ENCODE data around the gene DNAH10.

The DNAH10 gene

DNA sequence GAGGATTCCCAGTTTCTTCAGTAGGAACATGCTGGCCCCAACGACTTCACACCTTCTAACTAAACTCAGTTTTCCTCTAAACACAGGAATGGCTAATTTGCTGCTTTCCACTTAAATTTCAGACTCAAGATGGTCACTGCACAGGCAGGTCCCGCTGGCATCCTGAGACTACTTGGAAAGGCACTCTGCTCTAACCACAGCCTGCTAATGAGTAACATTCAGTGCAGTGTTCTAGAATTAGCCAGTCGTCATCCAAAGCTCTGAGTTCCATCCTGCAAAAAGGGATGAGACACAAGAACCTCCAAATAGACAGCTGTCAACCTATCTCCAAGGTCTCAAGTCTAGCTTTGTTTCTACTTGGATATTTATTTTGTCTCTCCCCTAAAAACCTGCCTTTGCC, 204.5 kb downstream of the DNAH10 start:
- Histone ChIP-seq H3K36me3 (ENCODE audit: insufficient read depth, low read length) (peaks cover 2% of the 10 kb centered on the region), H2AFZ (ENCODE audit: low read depth, low read length) (no peak overlapping the region), H3K4me1 (ENCODE audit: insufficient read depth, low read length) (peaks cover 22% of the 10 kb centered on the region), H3K27me3 (ENCODE audit: insufficient read depth, low read length) (no peaks in the 10 kb centered on the region), H3K4me3 (ENCODE audit: low read length) (no peak overlapping the region), H3K9me3 (ENCODE audit: low read length) (no peaks in the 10 kb centered on the region)

- Histone ChIP-seq H2AFZ (ENCODE audit: low read depth, low read length) (no peak overlapping the region), H3K9me3 (ENCODE audit: low read length) (no peaks in the 10 kb centered on the region), H3K27me3 (ENCODE audit: insufficient read depth, low read length) (no peaks in the 10 kb centered on the region), H3K4me1 (ENCODE audit: insufficient read depth, low read length) (peaks cover 22% of the 10 kb centered on the region), H3K36me3 (ENCODE audit: insufficient read depth, low read length) (peaks cover 2% of the 10 kb centered on the region), H3K4me3 (ENCODE audit: low read length) (no peak overlapping the region)
Observed at GRCh38 chr12:123967121-123967586, 205.1 kb downstream of the DNAH10 start.

DNA sequence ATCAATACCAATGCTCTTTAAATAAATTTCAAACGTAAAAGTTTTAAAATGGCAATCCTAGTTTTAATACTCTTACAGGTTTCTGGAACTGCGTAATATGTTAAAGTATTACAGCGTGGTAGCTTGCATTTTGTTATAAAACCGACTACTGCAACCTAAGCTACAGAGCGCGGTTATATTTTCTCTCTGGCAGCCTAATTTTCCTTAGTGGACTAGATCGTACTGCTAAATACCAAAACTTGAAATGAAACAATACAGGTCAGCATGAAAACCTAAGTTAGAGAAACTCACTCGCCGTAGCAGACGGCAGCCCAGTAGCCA, 209.3 kb downstream of the DNAH10 start:
- H3K4me3 ChIP-seq (ENCODE audit: low read length), result peak overlapping the region; percentile 95
- H3K4me1 ChIP-seq (ENCODE audit: insufficient read depth, low read length), result peaks cover 38% of the 10 kb centered on the region
- H3K36me3 ChIP-seq (ENCODE audit: insufficient read depth, low read length), result peaks cover 16% of the 10 kb centered on the region
- H3K9me3 ChIP-seq (ENCODE audit: low read length), result no peaks in the 10 kb centered on the region
- no peaks in the 10 kb centered on the region for H3K27me3 ChIP-seq (ENCODE audit: insufficient read depth, low read length)
- H2AFZ ChIP-seq (ENCODE audit: low read depth, low read length), result peak overlapping the region; percentile 8

DNA sequence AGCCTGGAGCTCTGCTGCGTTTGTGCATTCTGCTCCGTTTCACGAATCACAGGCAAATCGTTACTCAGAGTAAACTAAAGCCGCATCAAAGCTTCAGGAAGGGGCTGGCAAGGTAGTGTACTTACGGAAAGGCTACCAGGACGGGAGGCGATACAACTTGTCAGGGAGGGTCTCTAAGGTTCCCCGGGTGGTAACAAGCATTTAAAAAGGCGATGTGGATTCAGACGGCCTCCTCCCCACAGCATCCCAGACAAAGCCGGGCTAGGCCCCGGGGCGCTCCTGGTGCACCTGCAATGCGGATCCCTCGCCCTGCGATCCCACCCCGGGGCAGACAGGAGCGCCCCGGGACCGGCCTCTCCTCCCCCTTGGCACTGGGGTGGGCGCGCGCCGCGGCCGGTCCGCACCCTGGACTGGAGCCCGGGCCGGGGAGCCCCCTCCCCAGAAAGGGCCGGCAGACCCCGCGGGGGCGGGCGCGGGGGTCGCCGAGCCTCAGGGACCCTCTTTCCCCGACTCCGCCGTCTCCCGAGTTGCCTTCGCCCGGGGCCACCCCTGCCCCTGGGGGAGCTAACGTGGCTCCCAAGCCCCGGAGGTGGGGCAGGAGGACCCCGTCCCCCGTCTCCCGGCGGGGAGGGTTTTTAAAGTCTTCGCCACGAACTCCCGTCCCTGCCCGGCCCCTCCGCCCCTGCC, 209.8 kb downstream of the DNAH10 start:
- Histone ChIP-seq H3K4me1 (ENCODE audit: insufficient read depth, low read length) (peaks cover 38% of the 10 kb centered on the region), H3K4me3 (ENCODE audit: low read length) (peak overlapping the region; percentile 95), H3K27me3 (ENCODE audit: insufficient read depth, low read length) (no peaks in the 10 kb centered on the region), H3K9me3 (ENCODE audit: low read length) (no peaks in the 10 kb centered on the region), H2AFZ (ENCODE audit: low read depth, low read length) (peak overlapping the region; percentile 8), H3K36me3 (ENCODE audit: insufficient read depth, low read length) (peaks cover 21% of the 10 kb centered on the region)

- Histone ChIP-seq H3K36me3 (ENCODE audit: insufficient read depth, low read length) (peaks cover 25% of the 10 kb centered on the region), H3K9me3 (ENCODE audit: low read length) (no peaks in the 10 kb centered on the region), H3K4me1 (ENCODE audit: insufficient read depth, low read length) (peaks cover 38% of the 10 kb centered on the region)
Observed at GRCh38 chr12:123972457-123973401, 210.6 kb downstream of the DNAH10 start, which contains the start of the genes CCDC92 and ZNF664. CCDC92 (minus strand) TSS chr12:123972831; CDS start chr12:123944305, 28,526 bp downstream. ZNF664 (plus strand) TSS chr12:123973215; CDS start chr12:124012145, 38,930 bp downstream.

GRCh38 chr12:123973552-123974341, 211.6 kb downstream of the DNAH10 start:
- peak overlapping the region; percentile 23 for H2AFZ ChIP-seq (ENCODE audit: low read depth, low read length)
- H3K27me3 ChIP-seq (ENCODE audit: insufficient read depth, low read length), result no peaks in the 10 kb centered on the region

More at GRCh38 chr12:123972457-123973401, 210.6 kb downstream of the DNAH10 start, which contains the start of the genes CCDC92 and ZNF664:
- Histone ChIP-seq H3K4me3 (ENCODE audit: low read length) (peak within 1 kb of the TSS; percentile 95), H3K27me3 (ENCODE audit: insufficient read depth, low read length) (no peaks in the 10 kb centered on the region), H2AFZ (ENCODE audit: low read depth, low read length) (peak within 1 kb of the TSS; percentile 23)

GRCh38 chr12:123976227-123976826, 214.2 kb downstream of the DNAH10 start:
- H3K36me3 ChIP-seq (ENCODE audit: insufficient read depth, low read length), result peaks cover 53% of the 10 kb centered on the region
- no peak overlapping the region for H2AFZ ChIP-seq (ENCODE audit: low read depth, low read length)
- H3K4me1 ChIP-seq (ENCODE audit: insufficient read depth, low read length), result peaks cover 21% of the 10 kb centered on the region
- H3K4me3 ChIP-seq (ENCODE audit: low read length), result no peak overlapping the region
- no peaks in the 10 kb centered on the region for H3K27me3 ChIP-seq (ENCODE audit: insufficient read depth, low read length)
- H3K9me3 ChIP-seq (ENCODE audit: low read length), result no peaks in the 10 kb centered on the region

More at GRCh38 chr12:123973552-123974341, 211.6 kb downstream of the DNAH10 start:
- H3K36me3 ChIP-seq (ENCODE audit: insufficient read depth, low read length), result peaks cover 34% of the 10 kb centered on the region
- peaks cover 37% of the 10 kb centered on the region for H3K4me1 ChIP-seq (ENCODE audit: insufficient read depth, low read length)
- peak overlapping the region; percentile 79 for H3K4me3 ChIP-seq (ENCODE audit: low read length)
- H3K9me3 ChIP-seq (ENCODE audit: low read length), result no peaks in the 10 kb centered on the region

DNA sequence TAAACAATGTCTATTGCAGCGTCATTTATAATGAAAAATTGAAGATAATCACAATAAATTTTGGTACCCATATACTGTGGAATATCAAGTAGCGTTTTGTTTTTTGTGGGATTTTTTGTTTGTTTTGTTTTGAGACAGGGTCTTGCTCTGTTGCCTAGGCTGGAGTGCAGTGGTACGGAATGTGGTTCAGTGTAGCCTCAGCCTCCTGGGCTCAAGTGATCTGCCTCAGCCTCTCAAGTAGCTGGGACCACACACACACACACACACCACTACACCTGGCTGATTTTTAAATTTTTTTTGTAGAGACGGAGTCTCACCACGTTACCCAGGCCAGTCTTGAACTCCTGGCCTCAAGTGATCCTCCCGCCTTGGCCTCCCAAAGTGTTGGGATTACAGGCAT, 217.5 kb downstream of the DNAH10 start:
- no peaks in the 10 kb centered on the region for H3K27me3 ChIP-seq (ENCODE audit: insufficient read depth, low read length)
- H2AFZ ChIP-seq (ENCODE audit: low read depth, low read length), result no peak overlapping the region
- no peaks in the 10 kb centered on the region for H3K9me3 ChIP-seq (ENCODE audit: low read length)
- no peak overlapping the region for H3K4me3 ChIP-seq (ENCODE audit: low read length)
- H3K4me1 ChIP-seq (ENCODE audit: insufficient read depth, low read length), result peaks cover 14% of the 10 kb centered on the region
- peaks cover 64% of the 10 kb centered on the region for H3K36me3 ChIP-seq (ENCODE audit: insufficient read depth, low read length)

DNA sequence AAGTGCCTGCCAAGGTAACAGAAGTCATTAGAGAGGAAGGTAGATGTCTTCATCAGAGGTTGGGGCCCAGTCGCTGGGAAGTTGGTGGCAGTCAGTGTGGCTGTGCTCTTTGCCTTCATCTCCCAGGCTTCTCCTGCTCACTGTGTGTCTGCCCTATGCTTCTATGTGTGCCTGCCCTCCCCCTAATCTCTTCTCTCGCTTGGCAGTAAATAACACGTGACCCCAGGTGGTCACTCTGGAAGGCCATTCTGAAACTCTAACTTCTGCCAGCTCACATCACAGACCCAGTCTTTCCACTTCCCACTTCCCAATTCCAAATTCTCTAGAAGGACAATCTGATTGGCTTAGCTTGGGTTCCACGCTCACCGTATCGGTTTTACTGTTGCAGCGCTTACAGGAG, 220.2 kb downstream of the DNAH10 start:
- Histone ChIP-seq H3K9me3 (ENCODE audit: low read length) (no peaks in the 10 kb centered on the region), H2AFZ (ENCODE audit: low read depth, low read length) (no peak overlapping the region), H3K27me3 (ENCODE audit: insufficient read depth, low read length) (no peaks in the 10 kb centered on the region), H3K36me3 (ENCODE audit: insufficient read depth, low read length) (peaks cover 58% of the 10 kb centered on the region), H3K4me3 (ENCODE audit: low read length) (no peak overlapping the region), H3K4me1 (ENCODE audit: insufficient read depth, low read length) (no peaks in the 10 kb centered on the region)

DNA sequence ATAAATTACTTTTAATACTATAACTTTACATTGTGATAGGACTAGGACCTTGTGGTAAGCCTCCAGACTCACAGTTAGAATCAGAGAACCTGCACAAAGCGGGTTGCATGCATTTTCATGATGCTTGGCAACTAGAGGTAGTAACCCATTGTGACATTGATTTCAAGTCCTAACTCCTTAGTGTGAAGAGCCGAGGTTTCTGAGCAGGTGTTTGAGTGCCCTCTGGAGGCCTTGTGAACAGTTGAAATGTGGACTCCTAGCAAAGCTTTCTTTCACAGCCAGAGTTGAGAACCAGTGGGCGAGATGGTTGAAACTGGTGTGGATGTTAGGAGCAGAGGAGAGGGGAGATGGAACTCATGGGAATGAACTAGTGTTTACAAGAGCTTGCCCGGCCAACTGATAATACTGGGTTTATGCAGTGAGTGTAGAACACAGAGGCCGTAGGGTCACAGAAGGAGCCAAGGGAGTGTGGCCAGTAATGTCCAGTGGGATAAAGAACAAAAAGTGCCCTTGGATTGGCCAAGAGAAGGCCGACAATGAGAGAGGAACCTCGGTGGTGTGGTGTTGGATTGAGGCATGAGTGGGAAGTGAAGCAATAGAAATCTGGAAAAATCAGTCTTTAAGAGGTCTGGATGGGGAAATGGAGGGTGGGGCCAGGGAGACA, 221.9 kb downstream of the DNAH10 start:
- H3K36me3 ChIP-seq (ENCODE audit: insufficient read depth, low read length), result peaks cover 60% of the 10 kb centered on the region
- H3K4me3 ChIP-seq (ENCODE audit: low read length), result no peak overlapping the region

GRCh38 chr12:123984903-123985302, 222.8 kb downstream of the DNAH10 start:
- peaks cover 61% of the 10 kb centered on the region for H3K36me3 ChIP-seq (ENCODE audit: insufficient read depth, low read length)
- no peak overlapping the region for H2AFZ ChIP-seq (ENCODE audit: low read depth, low read length)
- no peaks in the 10 kb centered on the region for H3K9me3 ChIP-seq (ENCODE audit: low read length)
- H3K4me3 ChIP-seq (ENCODE audit: low read length), result no peak overlapping the region
- no peaks in the 10 kb centered on the region for H3K4me1 ChIP-seq (ENCODE audit: insufficient read depth, low read length)
- H3K27me3 ChIP-seq (ENCODE audit: insufficient read depth, low read length), result no peaks in the 10 kb centered on the region

More for the DNA sequence above, 221.9 kb downstream of the DNAH10 start:
- no peaks in the 10 kb centered on the region for H3K27me3 ChIP-seq (ENCODE audit: insufficient read depth, low read length)
- no peak overlapping the region for H2AFZ ChIP-seq (ENCODE audit: low read depth, low read length)
- no peaks in the 10 kb centered on the region for H3K9me3 ChIP-seq (ENCODE audit: low read length)
- no peaks in the 10 kb centered on the region for H3K4me1 ChIP-seq (ENCODE audit: insufficient read depth, low read length)

Measured in neuron (in vitro differentiated cells).